ENCODE measurements around the gene PTMA.
A peak's percentile ranks its signal among the peaks of the same experiment; 100 is the strongest.
"Not testable (repeated sequence)": the region's sequence is repeated elsewhere in the genome, so short reads cannot be mapped to it uniquely, and the experiment has no call there.

The PTMA gene

GRCh38 chr2:231701456-231702373, 6.6 kb upstream of the PTMA start:
- DNase-seq: no peak

- no peak for DNase-seq
Observed at GRCh38 chr2:231704017-231704416, 4.3 kb upstream of the PTMA start.

GRCh38 chr2:231706731-231707624, 1.3 kb upstream of the PTMA start:
- peak; percentile 97 for DNase-seq

- DNase-seq: no peak
Observed at GRCh38 chr2:231707625-231707926, 749 bp upstream of the PTMA start.

- no peak for DNase-seq
Observed at GRCh38 chr2:231708773-231709635, 679 bp downstream of the PTMA start.

- DNase-seq: no peak
Observed at GRCh38 chr2:231709636-231709980, 1.3 kb downstream of the PTMA start.

- no peak for DNase-seq
Observed at GRCh38 chr2:231709981-231710798, 1.9 kb downstream of the PTMA start.

- no peak for DNase-seq
Observed at GRCh38 chr2:231710799-231711676, 2.7 kb downstream of the PTMA start.

- no peak for DNase-seq
Observed at GRCh38 chr2:231711677-231712450, 3.5 kb downstream of the PTMA start.

- not testable (repeated sequence) for DNase-seq
Observed at GRCh38 chr2:231712451-231713021, 4.2 kb downstream of the PTMA start.

GRCh38 chr2:231713406-231713729, 5.0 kb downstream of the PTMA start:
- not testable (repeated sequence) for DNase-seq

GRCh38 chr2:231713730-231714638, 5.7 kb downstream of the PTMA start:
- peak; percentile 48 for DNase-seq

GRCh38 chr2:231714639-231715498, 6.5 kb downstream of the PTMA start:
- peak; percentile 38 for DNase-seq

GRCh38 chr2:231715499-231715837, 7.1 kb downstream of the PTMA start:
- no peak for DNase-seq

GRCh38 chr2:231715988-231716616, 7.8 kb downstream of the PTMA start:
- DNase-seq: no peak

- DNase-seq: no peak
Observed at GRCh38 chr2:231716666-231717280, 8.4 kb downstream of the PTMA start.

Measured in amniotic stem cell (primary cell).